GM23248 (cell line): ENCODE data around the gene CEP41.

Experiments
- EZH2 ChIP-seq: fragments of 200-600 bp; sonication (generic); IDR thresholded peaks from 2 replicates; pipeline ENCODE4 v1.6.1; 2018; ENCODE audit warnings: antibody characterized with exemption, mild to moderate bottlenecking; ENCODE audit not compliant: insufficient read depth, poor library complexity, severe bottlenecking
- EZH2phosphoT487 ChIP-seq: fragments of 200-600 bp; sonication (generic); IDR thresholded peaks from 2 replicates; pipeline ENCODE4 v1.6.1; 2018; ENCODE audit warnings: antibody characterized with exemption, moderate library complexity, mild to moderate bottlenecking, low read depth; ENCODE audit not compliant: insufficient read depth

GRCh38 chr7:130371046-130371445 is 69.8 kb downstream of the CEP41 start:
- no peak for TF ChIP-seq EZH2
- no peak for TF ChIP-seq EZH2phosphoT487
